Right kidney (tissue), 1 donor: Measurements from ENCODE around the gene UBE2F.
A peak's percentile ranks its signal among the peaks of the same experiment; 100 is the strongest.
"Not testable (repeated sequence)": the region's sequence is repeated elsewhere in the genome, so short reads cannot be mapped to it uniquely, and the experiment has no call there.

Experiments used
- DNase-seq: peaks from one replicate; pipeline ENCODE4 v3.0.0-alpha.2; 2016

The UBE2F gene

DNA sequence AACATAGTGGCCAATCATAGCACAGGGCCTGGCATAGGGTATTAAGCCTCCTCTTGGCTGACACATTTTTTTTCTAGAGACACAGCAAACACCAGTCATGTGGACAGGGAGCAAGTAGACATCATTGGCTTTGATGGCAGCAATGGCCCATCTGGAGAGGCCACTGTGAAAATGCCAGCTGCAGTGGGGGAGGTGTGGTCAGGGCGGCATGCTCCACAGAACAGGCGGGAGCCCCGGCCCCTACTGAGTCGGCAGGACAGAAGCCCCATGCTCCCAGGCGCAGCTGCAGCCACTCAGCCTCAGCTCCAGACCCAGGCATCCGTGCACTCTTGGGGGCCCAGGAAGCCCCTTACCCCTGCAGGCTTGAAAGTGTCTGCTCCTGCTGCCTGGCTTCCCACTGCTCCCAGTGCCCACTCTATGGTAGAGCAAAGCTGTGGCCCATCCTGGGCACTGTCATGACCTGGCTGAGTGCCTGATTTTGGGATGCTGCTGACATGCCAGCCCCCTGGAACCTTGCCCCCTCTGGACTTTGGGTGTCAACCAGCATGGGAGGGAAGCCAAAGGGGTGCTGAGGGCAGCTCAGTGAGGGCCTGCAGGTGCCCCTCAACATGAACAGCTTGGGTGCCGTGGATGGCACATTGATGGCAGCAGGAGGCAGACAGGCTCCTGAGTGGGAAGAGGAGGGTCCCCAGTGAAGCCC is 23.3 kb upstream of the UBE2F start:
- no peak for DNase-seq

DNA sequence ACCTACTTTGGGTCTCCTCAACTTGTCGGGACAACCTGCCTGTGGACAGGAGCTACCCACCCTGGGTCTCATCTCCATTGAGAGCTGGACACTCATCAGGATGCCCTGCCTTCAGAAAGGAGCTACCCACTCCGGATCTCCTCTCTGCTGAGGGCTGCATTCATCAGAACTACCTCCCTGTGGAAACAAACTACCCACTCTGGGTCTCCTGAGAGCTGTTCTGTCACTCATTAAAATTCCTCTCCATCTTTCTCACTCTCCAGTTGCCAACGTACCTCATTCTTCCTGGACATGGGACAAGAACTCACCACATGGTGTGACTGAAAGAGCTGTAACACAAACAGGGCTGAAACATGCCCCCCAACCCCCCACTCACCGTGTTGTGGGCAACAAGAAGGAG is 22.5 kb upstream of the UBE2F start:
- DNase-seq, result no peak

DNA sequence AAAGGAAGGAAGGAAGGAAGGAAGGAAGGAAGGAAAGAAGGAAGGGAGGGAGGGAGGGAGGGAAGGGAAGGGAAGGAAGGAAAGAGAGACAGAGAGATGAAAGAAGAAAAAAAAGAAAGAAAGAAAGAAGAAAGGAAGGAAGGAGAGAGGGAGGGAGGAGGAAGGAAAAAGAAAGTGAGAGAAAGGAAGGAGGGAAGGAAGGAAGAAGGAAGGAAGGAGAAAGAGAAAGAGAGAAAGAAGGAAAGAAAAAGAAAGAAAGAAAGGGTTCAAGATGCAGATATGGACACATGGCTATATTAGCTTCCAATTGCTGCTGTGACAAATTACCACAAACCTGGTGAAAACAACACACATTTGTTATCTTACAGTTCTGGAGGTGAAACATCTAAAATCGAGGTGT is 20.4 kb upstream of the UBE2F start:
- DNase-seq, result no peak

DNA sequence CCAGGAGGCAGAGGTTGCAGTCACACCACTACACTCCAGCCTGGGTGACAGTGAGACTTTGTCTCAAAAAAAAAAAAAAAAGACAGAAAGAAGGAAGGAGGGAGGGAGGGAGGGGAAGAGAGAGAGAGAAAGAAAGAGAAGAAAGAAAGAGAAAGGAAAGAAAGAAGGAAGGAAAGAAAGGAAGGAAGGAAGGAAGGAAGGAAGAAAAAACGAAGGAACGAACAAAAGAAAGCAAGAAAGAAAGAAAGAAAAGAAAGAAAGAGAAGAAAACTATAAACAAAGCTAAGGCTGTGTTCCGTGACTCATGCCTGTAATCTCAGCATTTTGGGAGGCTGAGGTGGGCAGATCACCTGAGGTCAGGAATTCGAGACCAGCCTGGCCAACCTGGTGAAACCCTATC is 15.5 kb upstream of the UBE2F start:
- DNase-seq, result not testable (repeated sequence)

DNA sequence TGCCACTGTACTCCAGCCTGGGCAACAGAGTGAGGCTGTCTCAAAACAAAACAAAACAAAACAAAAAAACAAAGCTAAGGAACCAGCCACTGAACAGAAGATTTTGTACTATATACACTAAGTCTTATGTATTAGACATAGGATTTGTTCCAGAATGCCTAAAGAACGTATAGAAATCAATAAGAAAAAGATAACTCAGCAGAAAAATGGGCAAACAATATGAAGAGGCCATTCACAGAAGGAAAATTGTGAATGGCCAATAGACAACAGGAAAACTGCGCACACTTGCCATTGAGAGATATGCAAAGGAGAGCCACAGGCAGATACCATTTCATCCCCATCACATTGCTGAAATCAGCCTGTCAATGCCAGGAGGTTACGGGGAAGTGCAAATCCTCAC is 14.9 kb upstream of the UBE2F start:
- DNase-seq, result no peak

DNA sequence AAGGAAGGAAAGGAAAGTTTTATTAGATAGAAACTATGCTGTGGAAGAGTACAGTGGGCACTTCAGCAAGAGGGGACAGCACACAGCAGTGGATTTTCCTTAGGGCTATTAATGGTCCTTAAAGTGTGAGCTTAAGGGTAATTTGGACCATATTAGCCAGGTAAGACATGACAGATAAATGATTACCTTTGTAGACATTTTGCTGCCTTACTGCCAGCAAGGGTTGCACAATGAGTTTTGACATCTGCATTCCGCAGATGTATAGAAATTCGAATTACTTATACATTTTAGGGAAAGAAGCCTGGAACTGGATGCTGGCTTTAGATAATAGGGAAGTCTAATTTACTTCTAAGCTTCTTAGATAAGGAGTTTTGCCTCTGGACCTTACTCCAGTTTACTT is 14.0 kb upstream of the UBE2F start:
- DNase-seq, result no peak

DNA sequence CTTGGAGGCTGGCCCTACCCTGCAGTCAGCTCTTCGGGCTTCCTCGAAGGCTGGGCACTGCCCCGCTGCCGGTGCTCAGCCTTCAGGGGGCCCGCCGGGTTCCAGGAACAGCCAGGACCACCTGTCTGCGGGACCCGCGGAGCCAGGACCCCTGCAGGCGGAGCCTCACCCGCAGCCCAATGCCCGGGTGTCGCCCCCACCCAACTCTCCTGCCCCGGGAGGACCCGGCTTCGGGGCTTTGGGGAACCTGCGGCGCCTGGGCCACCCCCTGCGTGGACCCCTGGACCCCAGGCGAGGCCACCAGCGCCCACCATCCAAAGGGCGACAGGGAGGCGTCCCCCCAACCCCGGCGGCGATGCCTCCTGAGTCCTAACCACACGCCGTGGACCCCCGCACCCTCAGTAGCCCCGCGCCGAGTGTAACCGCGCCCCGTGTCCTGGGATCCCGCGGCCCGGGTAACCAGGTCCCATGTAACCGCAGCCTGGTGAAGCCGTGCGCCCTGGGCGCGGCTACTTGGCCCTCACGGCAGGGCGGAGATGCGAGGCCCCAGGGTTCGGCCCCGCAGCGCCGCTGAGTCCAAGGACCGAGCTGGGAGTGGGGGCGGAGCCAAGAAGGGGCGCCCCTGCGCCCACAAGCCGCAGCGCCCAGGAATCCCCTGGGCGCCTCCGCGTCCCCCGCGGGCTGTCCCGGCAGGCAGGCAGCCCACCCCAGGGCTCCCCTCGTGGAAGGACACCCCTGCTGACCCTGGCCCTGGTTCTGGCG is 11.0 kb upstream of the UBE2F start:
- DNase-seq, result peak; percentile 51

DNA sequence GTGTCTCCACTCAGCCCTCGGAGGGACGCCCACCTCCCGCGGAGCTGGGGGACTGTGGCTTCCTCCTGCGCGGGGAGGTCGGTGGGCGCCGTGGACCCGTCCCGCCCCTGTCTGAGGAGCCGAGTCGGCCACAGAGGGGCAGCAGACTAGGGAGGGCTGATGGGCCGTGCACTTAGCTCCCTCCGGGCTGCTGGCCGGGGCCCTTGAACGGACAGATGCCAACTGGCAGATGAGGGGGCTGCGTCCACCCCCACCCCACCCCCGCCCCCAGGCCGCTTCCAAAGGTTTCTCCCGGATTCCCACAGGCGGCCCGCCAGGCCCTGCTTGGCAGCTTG is 10.4 kb upstream of the UBE2F start:
- DNase-seq, result no peak

DNA sequence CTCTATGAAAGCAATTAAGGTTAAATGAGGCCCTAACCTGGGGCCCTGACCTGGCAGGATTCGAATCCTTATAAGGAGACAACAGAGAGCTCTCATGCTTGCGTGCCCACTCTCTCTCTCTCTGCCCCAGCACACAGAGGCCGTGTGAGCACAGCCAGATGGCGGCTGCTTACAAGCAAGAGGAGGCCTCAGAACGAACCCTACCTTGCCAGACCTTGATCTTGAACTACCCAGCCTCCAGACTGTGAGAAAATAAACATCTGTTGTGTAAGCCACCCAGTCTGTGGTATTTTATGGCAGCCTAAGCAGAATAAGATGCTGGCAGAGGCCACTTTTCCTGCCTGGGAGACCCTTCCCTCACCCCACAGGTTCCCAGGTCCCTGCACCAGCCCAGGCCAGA is 5.2 kb upstream of the UBE2F start:
- no peak for DNase-seq

DNA sequence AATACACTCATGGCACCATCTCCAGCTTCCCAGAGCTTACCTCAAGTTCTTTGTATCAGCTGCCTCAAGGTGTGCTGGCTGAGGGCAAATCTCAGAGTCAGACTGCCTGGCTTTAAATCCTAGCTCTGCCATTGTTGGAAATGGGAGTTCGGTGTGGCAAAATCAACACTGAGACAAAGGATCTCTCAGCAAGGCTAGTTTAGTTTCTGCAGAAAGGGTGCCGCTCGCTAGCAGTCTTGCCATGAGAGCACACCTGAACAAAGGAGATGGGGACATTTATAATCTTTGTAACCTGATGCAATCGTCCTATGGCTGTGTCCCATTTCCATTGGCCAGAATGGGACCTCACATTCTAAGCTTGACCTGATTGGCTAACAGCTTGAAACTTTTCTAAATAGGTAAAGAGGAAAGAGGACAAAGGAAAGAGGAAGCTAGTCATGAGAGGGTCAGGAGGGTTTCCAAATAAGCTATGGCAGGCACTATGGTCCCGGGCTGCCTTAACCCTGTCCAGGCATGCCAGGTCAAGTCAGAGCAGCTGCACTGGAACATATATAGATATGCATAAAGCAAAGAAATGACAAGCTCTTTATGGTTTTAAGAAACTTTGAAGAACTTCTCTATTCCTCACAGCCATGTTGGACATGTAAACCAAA is 4.3 kb upstream of the UBE2F start:
- no peak for DNase-seq

DNA sequence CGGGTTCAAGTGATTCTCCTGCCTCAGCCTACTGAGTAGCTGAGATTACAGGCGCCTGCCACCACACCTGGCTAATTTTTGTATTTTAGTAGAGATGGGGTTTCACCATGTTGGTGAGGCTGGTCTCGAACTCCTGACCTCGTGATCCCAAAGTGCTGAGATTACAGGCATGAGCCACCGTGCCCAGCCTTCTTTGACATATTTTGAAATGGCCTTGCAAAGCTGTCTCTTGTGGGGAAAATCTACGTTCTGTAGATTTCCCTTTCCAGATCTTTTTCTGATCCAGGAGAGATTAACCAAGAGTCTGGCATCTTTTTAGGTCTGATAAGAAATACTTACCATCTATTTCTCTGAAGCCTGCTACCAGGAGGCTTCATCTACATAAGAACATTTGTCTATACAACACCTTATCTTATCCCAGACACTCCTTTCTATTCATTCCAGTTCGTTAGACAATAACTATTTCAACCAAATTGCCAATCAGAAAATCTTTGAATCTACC is 3.3 kb upstream of the UBE2F start:
- not testable (repeated sequence) for DNase-seq

DNA sequence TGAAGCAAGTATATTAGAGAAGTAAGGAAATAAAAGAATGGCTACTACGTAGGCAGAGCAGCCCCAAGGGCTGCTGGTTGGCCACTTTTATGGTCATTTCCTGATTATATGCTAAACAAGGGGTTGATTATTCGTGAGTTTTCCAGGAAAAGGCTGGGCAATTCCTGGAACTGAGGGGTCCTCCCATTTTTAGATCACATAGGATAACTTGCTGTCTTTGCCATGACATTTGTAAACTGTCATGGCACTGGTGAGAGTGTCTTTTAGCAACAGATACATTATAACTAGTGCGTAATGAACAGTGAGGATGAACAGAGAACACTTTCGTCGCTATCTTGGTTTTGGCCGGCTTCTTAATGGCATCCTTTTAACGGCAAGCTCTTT is 2.6 kb upstream of the UBE2F start:
- DNase-seq, result no peak

DNA sequence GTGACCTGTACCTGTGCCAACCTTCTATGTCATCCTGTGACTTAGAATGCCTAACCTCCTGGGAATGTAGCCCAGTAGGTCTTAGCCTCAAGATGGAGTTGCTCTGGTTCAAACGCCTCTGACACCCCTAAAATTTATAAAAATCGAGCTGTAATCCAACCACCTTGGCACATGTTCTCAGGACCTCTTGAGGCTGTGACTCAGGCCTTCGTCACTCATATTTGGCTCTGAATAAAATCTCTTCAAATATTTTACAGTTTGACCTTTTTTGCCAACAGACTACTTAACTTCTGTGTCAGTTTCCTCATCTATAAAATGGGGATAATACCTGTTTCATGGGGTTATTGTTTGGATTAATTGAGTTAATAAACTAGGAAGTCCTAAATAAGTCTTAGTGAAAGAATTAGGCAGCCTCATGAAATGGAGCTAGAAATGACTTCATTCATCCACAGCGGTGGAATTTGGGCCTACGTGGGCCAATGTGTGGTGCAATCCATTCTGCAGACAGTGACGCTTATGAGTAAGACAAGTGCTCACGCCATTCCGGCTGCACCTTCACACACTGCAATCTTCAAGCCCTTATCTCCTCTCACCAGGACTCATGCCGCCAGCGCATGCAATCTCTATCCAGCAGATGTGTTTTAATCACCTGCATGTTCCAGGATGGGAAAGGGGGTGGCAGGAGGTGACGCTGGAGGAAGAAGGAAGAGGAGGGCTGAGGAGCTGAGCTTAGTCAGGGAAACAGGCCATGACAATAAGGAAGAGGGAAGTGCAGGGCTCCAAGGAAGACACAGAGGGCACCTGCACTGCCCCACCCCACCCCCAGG is 2.0 kb upstream of the UBE2F start:
- no peak for DNase-seq

DNA sequence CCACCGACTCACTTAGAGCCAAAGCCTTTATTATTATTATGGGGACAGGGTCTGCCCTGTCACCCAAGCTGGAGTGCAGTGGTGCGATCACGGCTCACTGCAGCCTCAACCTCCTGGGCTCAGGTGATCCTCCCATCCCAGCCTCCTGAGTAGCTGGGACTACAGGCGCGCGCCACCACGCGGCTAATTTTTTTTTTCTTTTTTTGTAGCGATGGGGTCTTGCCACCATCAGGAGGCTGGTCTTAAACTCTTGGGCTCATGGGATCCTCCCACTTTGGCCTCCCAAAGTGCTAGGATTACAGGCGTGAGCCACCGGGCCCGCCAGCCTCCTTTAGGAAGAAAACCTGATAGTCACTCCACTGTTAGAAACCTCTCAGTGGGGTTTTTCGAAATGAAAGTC is 970 bp upstream of the UBE2F start:
- not testable (repeated sequence) for DNase-seq

DNA sequence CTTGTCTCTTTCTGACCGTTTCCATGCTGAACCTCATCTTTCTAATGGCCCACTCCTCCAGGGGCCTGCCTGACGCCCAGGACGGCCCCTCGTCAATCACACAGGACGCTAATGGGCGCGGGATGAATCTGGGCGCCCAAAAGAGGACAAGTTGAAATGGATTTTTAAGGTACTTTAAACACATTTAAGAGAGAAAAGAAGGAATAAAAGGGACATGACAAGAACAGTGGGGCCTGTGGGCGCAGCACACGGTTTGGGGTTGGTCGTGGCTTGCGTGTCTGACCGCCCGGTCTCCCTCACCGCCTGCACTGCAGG is 607 bp upstream of the UBE2F start:
- no peak for DNase-seq

DNA sequence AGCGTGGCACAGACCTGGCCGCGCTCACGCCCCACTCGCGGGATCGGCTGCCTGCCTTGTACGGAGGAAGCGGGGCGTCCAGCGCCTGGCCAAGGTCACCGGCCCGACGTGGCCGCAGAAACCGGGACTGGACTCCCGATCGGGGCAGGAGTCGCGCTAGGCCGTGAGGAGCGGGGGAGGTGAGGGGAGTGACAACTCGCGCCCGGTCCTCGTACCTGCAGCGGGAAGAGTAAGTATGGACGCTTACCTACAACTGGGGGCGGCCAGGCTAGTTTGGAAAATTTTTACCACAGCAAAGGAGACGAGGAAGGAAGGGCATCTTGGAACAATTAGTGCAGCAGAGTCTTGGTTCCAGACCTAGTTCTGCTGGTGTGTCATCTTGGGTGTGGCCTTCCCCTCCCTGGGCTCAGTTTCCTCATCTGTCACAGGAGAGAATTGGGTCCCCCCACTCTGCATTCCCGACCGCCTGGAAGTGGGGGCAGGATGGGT is 693 bp downstream of the UBE2F start:
- DNase-seq, result peak; percentile 63

DNA sequence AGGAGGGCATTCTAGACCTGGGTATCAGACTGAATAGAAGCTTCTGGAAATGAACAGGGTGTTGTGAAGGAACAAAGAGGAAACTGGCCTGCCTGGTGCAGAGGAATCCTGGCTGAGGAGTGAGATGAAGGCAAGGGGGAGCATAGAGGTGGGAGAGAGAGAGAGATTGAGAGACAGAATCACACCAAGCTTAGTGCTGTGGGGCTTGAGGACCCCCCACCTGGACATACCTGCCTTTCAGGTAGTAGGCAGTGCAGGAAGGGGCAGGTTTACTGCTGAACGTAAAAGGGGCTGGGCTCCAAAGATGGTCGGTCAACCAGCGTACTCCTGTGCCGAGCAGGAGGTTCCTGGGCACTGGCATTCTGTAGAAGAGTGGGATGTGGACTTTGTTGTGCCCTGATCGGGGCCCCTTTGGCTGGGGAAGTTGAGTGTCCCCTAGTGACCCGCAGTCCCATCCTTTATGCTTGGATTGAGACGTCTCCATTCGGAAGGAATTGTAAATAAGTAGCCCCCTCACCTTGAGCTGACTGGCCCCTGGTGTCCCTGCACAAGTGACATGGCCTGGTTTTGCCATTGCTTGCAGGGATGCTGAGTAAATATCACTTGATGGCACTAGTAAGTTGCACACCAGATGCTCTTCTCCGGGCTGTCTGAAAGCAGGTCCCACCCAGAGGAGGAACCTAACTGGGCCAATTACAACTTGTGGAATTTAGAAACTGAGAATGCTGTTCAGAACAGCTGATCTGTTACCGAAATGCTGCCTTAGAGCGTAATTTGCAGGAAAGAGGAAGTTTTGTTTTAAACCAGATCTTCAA is 1.4 kb downstream of the UBE2F start:
- DNase-seq, result peak; percentile 36

DNA sequence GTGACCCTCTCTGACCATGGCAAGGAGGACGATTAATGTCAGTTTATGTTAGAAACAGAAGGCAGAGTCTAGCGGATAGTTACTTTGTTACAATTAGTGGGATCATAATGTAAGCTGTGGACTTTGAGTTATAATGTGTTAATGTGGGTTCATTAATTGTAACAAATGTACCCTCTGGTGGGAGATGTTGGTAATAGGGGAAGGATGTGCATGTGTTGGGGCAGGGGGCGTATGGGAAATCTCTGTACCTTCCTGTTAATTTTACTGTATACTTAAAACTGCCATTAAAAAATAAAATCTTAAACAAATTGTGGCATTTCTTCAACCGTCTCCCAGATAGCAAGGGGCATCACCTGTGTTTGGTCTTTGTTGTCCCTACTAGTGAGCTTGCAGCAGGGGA is 4.8 kb downstream of the UBE2F start:
- no peak for DNase-seq

DNA sequence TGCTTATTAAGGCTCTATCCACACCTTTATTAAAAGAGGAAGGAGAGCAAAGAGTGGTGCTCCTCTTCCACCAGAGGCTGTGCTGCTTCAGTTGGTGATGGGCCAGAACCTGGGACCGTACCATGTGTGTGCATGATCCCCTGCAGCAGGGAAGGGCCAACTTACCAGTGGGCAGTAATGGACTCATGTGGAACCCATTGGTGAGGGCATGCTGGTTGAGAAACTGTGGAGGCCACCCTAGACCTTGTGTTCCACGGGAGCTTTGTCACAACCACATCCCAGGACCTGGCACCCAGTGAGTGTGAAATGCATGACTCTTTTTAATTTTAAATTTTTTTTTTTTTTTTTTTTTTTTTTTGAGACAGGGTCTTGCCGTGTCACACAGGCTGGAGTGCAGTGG is 5.4 kb downstream of the UBE2F start:
- DNase-seq, result no peak

DNA sequence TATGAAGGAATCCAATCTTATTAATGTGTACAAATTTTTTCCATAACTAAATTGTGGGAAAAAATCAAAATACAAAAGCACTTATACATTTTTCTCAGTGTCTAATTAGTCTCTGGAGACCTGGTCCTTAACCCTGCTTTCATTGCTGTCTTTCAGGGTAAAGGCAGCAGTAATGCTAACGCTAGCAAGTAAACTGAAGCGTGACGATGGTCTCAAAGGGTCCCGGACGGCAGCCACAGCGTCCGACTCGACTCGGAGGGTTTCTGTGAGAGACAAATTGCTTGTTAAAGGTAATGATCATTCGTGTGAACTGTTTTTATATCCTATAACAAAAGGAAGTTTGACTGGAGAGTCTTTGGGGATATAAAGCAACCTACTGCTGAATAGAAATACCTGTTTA is 6.1 kb downstream of the UBE2F start:
- no peak for DNase-seq

DNA sequence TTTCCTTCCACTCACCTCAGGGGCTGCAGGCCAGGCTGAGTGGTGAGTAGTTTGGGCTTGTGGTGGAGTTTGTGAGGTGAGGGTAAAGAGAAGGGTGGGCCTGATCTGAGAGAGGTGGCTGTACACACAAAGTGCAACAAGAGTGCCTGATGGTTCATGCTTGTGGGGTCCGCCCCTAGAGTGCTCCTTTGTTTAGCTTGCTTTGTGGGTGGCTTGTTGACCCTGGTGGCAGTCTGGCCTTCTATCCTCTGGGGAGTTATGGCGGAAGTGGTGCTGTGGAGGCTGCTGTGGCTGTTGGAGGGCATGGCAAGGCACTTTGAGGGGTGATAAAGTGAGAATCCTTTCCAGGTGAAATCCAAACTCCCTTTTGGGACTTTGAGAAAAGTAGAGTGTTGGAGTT is 10.6 kb downstream of the UBE2F start:
- no peak for DNase-seq
